CD4-positive, alpha-beta T cell treated with Interleukin-21 for 1 hour (primary cell): Measurements from ENCODE around the gene BICC1.
"Not testable (repeated sequence)": the region's sequence is repeated elsewhere in the genome, so short reads cannot be mapped to it uniquely, and the experiment has no call there.

Experiments used
- DNase-seq: peaks from one replicate; pipeline ENCODE4 v3.0.0-alpha.2; 2020

Gene BICC1

DNA sequence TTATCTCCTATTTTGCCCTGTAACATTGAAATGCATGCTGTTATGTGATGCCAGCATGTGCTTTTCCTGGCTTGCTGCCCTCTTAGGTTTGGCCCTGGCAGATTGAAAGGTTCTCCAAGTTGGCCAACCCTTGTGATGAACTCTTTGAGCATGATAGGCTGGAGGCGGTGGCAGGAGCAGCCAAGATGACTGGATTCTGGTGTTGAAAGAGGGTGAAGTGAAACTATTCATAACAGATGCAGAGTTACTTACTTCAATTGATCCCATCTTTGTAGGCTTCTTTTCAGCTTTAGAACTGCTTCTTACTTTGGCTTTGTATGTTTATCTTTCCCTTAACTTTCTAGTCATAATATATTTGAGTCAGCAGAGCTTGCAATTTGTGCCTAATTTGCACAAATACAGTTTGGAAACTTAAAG, 57.6 kb downstream of the BICC1 start:
- no peak for DNase-seq

DNA sequence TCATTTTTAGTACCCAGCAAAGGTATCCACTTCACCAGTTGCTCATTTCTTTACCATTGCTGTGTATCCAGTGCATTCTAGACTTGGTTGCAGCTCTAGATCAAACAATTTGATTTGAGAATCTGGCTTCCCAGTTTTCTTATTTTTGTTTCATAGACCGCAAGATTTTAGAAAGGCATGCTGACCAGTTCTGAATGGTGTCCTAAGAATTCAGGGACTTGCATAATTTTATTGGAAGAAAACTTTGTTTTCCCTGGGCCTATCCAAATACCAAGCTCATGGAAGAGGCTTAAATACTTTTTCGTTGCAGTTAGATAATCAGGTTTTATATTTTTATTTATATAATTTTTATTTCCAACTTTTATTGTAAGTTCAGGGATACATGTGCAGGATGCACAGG, 58.3 kb downstream of the BICC1 start:
- no peak for DNase-seq

DNA sequence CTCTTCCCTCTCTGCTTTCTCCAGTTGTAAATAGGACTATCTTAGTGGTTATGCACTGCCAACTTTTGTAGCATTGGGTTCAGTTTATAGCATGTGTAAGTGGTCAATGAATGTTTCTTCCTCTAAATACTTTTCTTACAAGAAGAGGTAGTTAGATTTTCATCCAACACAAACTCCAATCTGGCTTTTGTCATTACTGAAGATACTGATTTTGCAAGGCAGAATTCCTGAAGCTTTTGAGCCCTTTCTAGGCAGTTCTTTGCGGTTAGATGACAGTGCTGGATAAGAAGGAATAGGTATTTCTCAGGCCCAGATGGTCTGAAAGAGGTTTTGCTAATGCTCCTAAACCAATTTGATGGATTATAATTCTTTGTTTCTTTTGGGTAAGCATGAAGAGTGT, 60.5 kb downstream of the BICC1 start:
- no peak for DNase-seq

DNA sequence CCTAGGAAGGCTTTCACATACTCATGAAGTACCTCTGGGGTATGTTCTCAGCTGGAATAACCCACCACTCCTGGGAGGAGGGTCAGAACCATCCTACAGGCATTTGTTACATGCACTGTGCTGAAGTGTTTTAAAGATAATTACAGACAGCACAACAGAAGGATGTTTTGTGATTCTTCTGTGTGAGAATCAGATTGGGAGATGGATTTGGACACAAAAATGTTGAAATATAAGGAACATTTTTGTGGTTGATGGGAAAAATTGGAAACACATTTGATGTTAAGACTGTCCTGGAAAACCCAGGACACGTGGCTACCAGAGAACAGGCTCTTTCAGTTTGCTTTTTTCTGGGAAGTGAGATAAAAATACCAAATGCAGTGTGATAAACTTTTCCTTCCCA, 61.4 kb downstream of the BICC1 start:
- DNase-seq, result no peak

GRCh38 chr10:58575491-58575890, 62.8 kb downstream of the BICC1 start:
- DNase-seq, result no peak

DNA sequence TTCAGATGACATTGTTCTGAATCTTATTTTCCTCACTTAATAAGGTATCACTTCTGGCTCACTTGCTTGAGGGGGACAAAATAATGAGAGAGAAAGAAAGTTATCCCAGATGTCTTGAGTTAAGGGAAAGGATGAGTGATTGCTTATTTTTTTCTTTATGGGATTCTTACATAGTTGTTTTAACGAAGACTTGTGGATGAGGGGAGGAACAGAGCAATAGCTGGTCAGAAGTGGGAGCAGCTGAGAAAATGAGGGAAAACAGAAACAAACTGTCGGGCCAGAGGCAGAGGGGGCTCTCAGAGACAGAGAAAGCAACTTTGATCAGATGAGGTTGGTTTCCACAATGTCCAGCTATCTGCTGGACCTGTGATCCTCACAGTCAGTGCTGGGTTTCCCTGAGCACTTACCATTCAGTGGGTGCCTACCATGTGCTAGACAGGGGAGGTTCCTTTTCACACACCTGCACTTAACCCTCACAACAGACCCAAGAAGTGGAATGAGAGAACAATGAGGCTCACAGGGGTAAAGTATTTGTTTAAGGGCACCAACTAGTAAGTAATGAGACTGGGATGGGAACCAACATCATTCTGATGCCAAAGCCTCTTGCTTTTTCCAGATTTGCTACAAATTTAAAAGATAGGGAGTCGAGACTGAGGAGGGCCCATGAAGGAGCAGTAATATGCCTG, 64.2 kb downstream of the BICC1 start:
- no peak for DNase-seq

GRCh38 chr10:58577437-58577777, 64.7 kb downstream of the BICC1 start:
- DNase-seq, result no peak

GRCh38 chr10:58578366-58578765, 65.7 kb downstream of the BICC1 start:
- no peak for DNase-seq

DNA sequence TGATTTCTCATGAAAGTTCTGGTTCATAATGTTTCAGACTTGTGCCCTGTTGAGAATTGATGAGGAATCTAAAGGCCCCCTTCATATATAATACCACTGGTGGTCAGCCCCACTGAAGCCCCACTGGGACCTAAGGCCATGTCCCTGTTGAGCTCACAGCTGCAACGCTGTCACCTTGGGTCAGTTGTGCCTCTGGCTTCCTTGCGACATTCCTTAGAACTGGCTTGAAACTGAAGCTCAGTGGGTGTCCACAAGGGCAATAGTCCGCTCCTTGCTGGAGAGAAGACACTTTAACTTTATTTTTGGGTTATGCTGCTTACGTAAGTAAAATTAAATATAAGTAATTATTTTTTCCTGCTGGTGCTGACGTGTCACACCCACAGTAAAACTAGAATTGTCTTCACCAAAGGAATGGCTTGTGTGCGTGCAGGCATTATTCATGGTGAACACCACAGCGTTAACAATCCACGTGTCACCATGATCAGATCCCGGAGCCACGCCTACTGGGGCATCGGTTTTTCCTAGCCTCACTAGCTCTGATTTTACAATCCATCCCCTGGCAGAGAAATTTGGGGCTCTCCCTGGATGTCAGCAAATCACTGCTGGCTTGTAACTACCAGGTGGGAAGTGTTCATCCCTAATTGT, 66.5 kb downstream of the BICC1 start:
- no peak for DNase-seq

DNA sequence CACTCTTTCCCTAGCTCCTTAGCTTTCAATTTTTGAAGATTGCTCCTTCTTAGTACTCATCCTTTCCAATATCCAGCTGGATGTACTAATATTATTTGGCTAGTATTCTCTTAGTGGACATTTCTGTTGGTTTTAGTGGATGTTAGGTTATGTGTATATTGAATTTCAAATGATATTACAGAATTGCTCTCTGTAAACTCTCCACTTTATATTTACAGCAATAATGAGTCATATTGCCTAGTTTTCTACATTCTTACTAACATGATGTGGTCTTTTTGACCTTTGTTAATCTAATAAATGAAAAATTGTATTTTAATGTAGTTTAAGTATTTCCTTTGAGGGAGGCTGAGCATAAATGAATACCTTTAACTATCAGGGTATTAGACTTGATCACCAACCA, 69.4 kb downstream of the BICC1 start:
- DNase-seq, result no peak

DNA sequence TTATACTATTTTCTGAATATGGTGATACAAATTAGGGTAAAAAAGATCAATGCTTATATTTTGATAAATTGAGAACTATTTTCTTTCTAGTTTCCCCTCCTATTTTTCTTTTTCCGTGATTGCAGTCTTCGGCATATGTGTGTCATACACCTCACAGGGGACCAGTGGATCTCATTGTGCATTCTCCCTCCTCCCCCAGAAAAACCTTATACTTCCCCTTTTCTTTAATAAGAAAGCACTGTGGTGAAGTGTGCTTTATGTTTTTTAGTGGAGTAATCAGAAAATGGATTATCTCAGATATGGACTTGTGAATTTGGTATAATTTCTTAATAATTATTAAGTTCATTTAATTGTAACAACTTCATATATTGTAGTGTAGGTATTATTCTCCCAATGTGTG, 72.8 kb downstream of the BICC1 start:
- DNase-seq, result no peak

GRCh38 chr10:58586282-58587245, 73.9 kb downstream of the BICC1 start:
- no peak for DNase-seq

- no peak for DNase-seq
Measured at GRCh38 chr10:58587676-58588075, 75.0 kb downstream of the BICC1 start.

DNA sequence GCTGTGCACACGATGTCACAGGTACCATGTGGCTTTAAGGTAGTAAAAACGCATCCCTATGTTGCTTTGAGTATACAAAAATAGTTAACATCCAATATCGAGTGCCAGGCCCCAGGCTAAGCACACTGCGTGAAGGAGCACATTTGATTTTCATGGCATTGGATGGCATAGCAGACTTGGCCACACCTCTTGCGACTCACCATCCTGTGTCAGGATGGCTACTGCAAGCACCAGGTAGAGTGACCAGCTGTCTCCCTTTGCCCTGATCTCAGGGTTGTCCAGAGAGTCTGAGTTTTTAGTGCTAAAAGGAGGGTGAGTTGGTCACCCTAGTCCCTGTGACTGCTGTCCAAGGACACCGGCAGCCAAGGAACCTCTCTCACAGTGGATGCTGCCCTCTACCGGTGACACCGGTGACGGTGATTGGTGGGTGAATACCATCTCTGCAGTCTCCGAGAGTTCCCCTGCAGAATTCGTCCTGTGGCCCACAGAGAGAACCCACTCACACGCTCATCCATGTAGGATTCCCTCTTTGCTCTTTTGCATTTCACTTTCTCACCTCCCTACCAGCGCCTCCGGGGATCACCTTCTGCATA, 76.1 kb downstream of the BICC1 start:
- DNase-seq, result no peak

GRCh38 chr10:58590152-58590840, 77.6 kb downstream of the BICC1 start:
- DNase-seq, result no peak

DNA sequence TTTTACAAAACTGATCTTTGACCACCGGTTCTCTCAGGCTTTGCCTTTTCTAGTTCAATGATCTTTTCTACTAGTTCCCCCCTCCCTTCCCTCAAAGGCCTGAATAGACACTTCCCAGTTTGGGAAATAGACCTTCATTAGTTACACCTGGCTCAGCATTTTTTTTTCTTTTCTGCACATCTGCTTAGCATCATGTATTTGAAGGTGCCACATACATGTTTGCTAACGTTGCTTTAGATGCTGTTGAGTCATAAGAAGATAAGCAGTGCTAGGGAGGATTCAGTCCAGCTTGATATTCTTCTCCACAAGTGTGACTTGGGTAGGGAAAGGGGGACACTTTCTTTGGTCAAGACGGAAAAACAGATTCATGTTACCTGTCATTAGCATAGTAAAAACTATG, 78.3 kb downstream of the BICC1 start:
- no peak for DNase-seq

- DNase-seq, result peak; percentile 15
Measured at GRCh38 chr10:58593008-58593407, 80.3 kb downstream of the BICC1 start.

GRCh38 chr10:58597211-58597610, 84.5 kb downstream of the BICC1 start:
- not testable (repeated sequence) for DNase-seq

DNA sequence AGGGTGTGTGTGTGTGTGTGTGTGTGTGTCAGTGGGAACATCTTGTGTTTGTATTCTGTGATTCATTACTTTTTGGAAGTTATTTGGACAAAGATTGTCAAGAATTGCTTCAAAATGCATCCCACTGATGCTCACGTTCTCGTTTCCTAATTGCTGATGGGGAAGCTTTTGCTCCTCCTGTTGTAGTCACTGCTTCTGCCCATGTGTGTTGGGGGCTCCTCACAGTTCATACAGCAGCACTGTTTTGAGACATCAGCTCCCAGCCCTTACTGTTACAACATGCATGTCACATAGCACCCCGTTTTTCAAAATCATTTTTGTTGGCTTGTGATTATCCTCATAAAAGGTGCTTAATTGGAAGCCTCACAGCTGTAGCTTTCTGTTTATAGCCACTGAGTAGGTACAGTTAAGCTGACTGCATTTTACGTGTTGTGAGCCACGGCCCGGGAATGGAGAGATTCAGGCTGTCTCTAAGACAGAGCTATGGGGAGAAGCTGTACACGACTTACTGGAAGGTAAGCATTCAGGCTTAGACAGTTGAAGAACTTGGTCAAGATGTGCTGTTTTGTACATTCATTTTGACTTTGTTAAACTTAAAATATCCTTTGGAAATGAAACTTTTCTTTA, 87.4 kb downstream of the BICC1 start:
- no peak for DNase-seq

- no peak for DNase-seq
Measured at GRCh38 chr10:58608351-58608750, 95.7 kb downstream of the BICC1 start.

- no peak for DNase-seq
Measured at GRCh38 chr10:58608826-58609531, 96.3 kb downstream of the BICC1 start.
